Osteoblast (primary cell): ENCODE data around the gene TACO1. TPM values are rescaled to one million over a fixed set of nuclear protein-coding genes. Genes with fewer than 3 reads are reported as not detected.

ENCODE experiments used
- DNase-seq: peaks from one replicate; pipeline ENCODE4 v3.0.0; 2011; ENCODE audit warnings: low spot score, mixed read lengths; ENCODE audit not compliant: insufficient read length; ENCODE audit errors: missing footprints
- H2AFZ ChIP-seq: 2 replicates; pipeline ENCODE4 v1.6.0; 2011; ENCODE audit warnings: mild to moderate bottlenecking, low read length
- H3K27ac ChIP-seq: 2 replicates; pipeline ENCODE4 v1.5.1; 2011; ENCODE audit warnings: mild to moderate bottlenecking, low read depth, low read length, moderate library complexity
- H3K27me3 ChIP-seq: 2 replicates; pipeline ENCODE4 v1.6.0; 2012; ENCODE audit warnings: mild to moderate bottlenecking, control low read depth, inconsistent platforms, low read length, moderate library complexity; ENCODE audit not compliant: insufficient read depth
- H3K36me3 ChIP-seq: 2 replicates; pipeline ENCODE4 v1.5.1; 2011; ENCODE audit warnings: mild to moderate bottlenecking, low read length, control low read depth, moderate library complexity; ENCODE audit not compliant: insufficient read depth
- H3K4me1 ChIP-seq: 2 replicates; pipeline ENCODE4 v1.5.1; 2011; ENCODE audit warnings: mild to moderate bottlenecking, low read length, control low read depth, moderate library complexity; ENCODE audit not compliant: insufficient read depth
- H3K4me2 ChIP-seq: 2 replicates; pipeline ENCODE4 v1.6.0; 2011; ENCODE audit warnings: mild to moderate bottlenecking, low read length; ENCODE audit not compliant: insufficient read depth
- H3K4me3 ChIP-seq: fragments of 200-600 bp; sonication (generic); 3 replicates; pipeline ENCODE4 v1.5.1; 2012; ENCODE audit warnings: mild to moderate bottlenecking, low read length, inconsistent platforms; ENCODE audit not compliant: insufficient read depth
- H3K79me2 ChIP-seq: 2 replicates; pipeline ENCODE4 v1.6.0; 2012; ENCODE audit warnings: mild to moderate bottlenecking, low read length, control low read depth, inconsistent platforms; ENCODE audit not compliant: insufficient read depth
- H3K9me3 ChIP-seq: 2 replicates; pipeline ENCODE4 v1.5.1; 2011; ENCODE audit warnings: low read depth, low read length, control low read depth
- H4K20me1 ChIP-seq: 2 replicates; pipeline ENCODE4 v1.6.0; 2012; ENCODE audit warnings: mild to moderate bottlenecking, low read length, control low read depth; ENCODE audit not compliant: insufficient read depth
- total RNA-seq: library from RNA; depleted of rRNA; stranded (reverse); fragments of >200 nt; gene quantifications from 2 replicates; pipeline ENCODE4 v1.2.3, GENCODE V29; 2012
- TF ChIP-seq, protein P1 (sequence below): IDR thresholded peaks from 2 replicates; pipeline ENCODE4 v1.5.1; 2011; ENCODE audit warnings: mild to moderate bottlenecking, low read depth, low read length, moderate library complexity; ENCODE audit errors: extremely low read depth

TACO1 gene
- total RNA-seq, 1 donor: 21.0 TPM

DNA sequence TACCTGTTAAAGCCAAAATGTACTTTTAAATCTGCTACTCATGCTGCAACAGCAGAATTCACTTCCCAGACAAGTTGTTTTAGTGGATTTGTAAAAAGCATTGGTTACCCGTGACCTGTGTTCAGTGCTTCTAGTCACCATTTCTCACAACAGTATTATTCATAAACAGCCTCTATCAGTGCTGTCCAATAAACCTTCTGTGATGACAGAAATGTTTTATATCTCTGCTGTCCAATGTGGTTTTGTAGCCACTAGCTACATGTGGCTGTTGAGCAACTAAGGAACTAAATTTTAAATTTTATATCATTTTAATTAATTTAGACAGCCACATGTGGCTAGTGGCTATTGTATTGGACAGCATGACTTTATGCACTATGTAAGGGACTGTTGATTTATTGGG lies 34.1 kb downstream of the TACO1 start:
- no peak overlapping the region for H3K27ac ChIP-seq
- no peak overlapping the region for H2AFZ ChIP-seq
- H3K27me3 ChIP-seq: no peaks in the 10 kb centered on the region
- H4K20me1 ChIP-seq: no peaks in the 10 kb centered on the region
- no peak overlapping the region for H3K4me3 ChIP-seq
- H3K4me1 ChIP-seq: no peaks in the 10 kb centered on the region
- no peak overlapping the region for H3K4me2 ChIP-seq
- H3K79me2 ChIP-seq: peaks cover 22% of the 10 kb centered on the region
- DNase-seq: no peak
- no peaks in the 10 kb centered on the region for H3K9me3 ChIP-seq
- peaks cover 31% of the 10 kb centered on the region for H3K36me3 ChIP-seq
- TF ChIP-seq, protein P1, sequence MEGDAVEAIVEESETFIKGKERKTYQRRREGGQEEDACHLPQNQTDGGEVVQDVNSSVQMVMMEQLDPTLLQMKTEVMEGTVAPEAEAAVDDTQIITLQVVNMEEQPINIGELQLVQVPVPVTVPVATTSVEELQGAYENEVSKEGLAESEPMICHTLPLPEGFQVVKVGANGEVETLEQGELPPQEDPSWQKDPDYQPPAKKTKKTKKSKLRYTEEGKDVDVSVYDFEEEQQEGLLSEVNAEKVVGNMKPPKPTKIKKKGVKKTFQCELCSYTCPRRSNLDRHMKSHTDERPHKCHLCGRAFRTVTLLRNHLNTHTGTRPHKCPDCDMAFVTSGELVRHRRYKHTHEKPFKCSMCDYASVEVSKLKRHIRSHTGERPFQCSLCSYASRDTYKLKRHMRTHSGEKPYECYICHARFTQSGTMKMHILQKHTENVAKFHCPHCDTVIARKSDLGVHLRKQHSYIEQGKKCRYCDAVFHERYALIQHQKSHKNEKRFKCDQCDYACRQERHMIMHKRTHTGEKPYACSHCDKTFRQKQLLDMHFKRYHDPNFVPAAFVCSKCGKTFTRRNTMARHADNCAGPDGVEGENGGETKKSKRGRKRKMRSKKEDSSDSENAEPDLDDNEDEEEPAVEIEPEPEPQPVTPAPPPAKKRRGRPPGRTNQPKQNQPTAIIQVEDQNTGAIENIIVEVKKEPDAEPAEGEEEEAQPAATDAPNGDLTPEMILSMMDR: no peak

DNA sequence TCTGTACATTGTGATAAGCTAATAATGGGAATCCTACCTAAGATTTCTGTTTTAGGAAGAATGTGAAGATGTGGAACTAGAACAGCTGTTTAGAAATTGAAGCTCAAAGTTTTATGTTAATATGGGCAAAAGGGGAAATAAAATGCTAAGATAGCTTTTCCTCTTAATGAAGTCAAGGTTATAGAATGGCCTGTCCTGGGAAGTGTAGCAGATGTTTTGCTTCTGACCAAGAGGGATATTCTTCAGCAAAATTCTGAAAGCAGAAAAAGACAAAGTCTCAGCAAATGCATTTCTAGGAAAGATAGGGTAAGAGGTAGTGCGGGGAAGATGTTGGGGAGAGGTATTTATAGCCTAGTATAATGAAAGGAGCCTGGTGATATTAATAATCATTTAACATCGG lies 34.6 kb downstream of the TACO1 start:
- H3K27me3 ChIP-seq: no peaks in the 10 kb centered on the region
- no peak overlapping the region for H3K4me3 ChIP-seq
- peaks cover 31% of the 10 kb centered on the region for H3K36me3 ChIP-seq
- H3K4me1 ChIP-seq: no peaks in the 10 kb centered on the region
- TF ChIP-seq, protein P1: no peak
- no peak overlapping the region for H2AFZ ChIP-seq
- no peaks in the 10 kb centered on the region for H3K9me3 ChIP-seq
- peaks cover 20% of the 10 kb centered on the region for H3K79me2 ChIP-seq
- H4K20me1 ChIP-seq: no peaks in the 10 kb centered on the region
- no peak for DNase-seq
- no peak overlapping the region for H3K4me2 ChIP-seq
- H3K27ac ChIP-seq: no peak overlapping the region

DNA sequence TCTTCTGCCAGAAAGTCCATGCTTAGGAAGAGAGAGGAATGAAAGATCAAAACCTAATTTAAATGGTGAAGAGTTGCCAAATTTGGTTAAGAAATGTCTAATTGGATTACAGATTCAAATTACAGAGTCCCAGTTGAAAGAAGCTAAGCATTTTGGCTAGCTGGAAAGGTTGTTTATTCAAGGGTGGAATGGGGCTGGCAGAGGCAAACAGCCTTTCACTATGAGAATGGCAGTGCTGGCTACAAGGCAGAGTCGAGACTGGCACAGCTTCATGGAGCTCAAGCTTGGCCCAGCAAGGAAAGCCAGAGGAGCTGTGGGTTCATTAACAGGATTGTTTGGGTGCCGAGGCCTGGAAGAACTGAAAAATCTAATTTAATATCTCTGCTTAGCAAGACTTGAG lies 35.1 kb downstream of the TACO1 start:
- Histone ChIP-seq H3K9me3 (no peaks in the 10 kb centered on the region), H2AFZ (no peak overlapping the region), H3K79me2 (peaks cover 15% of the 10 kb centered on the region), H3K4me2 (no peak overlapping the region), H4K20me1 (no peaks in the 10 kb centered on the region), H3K4me3 (no peak overlapping the region), H3K27me3 (no peaks in the 10 kb centered on the region), H3K27ac (no peak overlapping the region), H3K36me3 (peaks cover 31% of the 10 kb centered on the region), H3K4me1 (no peaks in the 10 kb centered on the region)
- TF ChIP-seq, protein P1: no peak
- no peak for DNase-seq

DNA sequence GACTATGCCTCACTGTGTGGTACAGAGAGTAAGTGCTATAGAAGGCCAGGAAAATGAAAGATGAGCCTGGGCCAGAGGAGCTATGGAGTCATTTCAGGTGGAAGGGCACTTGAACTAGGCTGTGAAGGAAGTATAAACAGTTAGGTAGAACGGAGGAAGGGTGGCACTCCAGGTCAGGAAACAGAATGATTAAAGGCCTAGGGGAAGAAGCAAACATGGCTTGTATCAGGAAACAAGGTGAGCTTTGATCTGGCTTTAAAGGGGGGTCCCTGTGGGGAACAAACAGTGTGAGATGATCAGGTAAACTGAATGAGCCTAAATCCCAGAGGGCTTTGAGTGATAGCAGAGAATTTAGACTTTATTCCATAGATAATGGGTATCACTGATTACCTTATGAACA lies 38.4 kb downstream of the TACO1 start:
- Histone ChIP-seq H3K4me3 (no peak overlapping the region), H3K79me2 (no peaks in the 10 kb centered on the region), H3K4me2 (no peak overlapping the region), H4K20me1 (no peaks in the 10 kb centered on the region), H3K4me1 (no peaks in the 10 kb centered on the region), H3K9me3 (no peaks in the 10 kb centered on the region), H3K27ac (no peak overlapping the region), H3K27me3 (no peaks in the 10 kb centered on the region), H3K36me3 (peaks cover 24% of the 10 kb centered on the region), H2AFZ (no peak overlapping the region)
- TF ChIP-seq, protein P1: no peak
- DNase-seq: no peak
